HepG2 (cell line): Measurements from ENCODE around the gene SLC2A6. TPM values are rescaled to one million over a fixed set of nuclear protein-coding genes. Genes with fewer than 3 reads are reported as not detected.

Source experiments
- ATAC-seq: fragments of 200-7000 bp; cut with Tn5 transposase; 3 replicates; pipeline ENCODE4 v1.9.1; 2020; ENCODE audit warnings: mild to moderate bottlenecking, moderate library complexity
- BruUV-seq: library from RNA; stranded (reverse); fragments of 400-500 nt; replicated peaks from 2 replicates; lab custom pipeline; 2021; lab: Mats Ljungman, UMichigan
- CTCF ChIA-PET: fragments of 300-600 bp; formaldehyde crosslinking; extraction: SDS; loops from one replicate; lab custom pipeline; 2021; ENCODE audit warnings: low total read pairs, inconsistent platforms, low intra/inter-chr PET ratio; lab: Yijun Ruan, JAX
- POLR2A ChIA-PET: fragments of 350-600 bp; sonication (Branson Sonifier 250); formaldehyde crosslinking; loops from one replicate; lab custom pipeline; 2020; ENCODE audit warnings: antibody characterized with exemption, inconsistent platforms; lab: Yijun Ruan, JAX
- DNase-seq: peaks from one replicate; pipeline ENCODE4 v3.0.0-alpha.2; 2015; ENCODE audit warnings: low spot score
- FAIRE-seq: peaks from 3 replicates; lab custom pipeline; 2011; peaks lifted over from hg19 to GRCh38; lab: Jason Lieb, UNC
- H2AFZ ChIP-seq: one replicate; pipeline ENCODE4 v1.6.1; 2011; ENCODE audit warnings: low read length, inconsistent platforms
- H3K27ac ChIP-seq: fragments of 300-600 bp; 3 replicates; pipeline ENCODE4 v1.8.0; 2011; ENCODE audit warnings: mixed run types, mild to moderate bottlenecking, mixed read lengths, low read length, inconsistent platforms; ENCODE audit not compliant: insufficient read depth; ENCODE audit errors: extremely low read length
- H3K27me3 ChIP-seq, 2 experiments: fragments of 200-600 bp in 1 of 2; 2 replicates in 1 of 2; 3 replicates in 1 of 2; pipeline versions ENCODE4 v1.6.0 to v1.8.0; 2011; ENCODE audit warnings: low read length in 2 of 2, mild to moderate bottlenecking in 2 of 2, moderate library complexity in 2 of 2, inconsistent platforms in 1 of 2; ENCODE audit not compliant: insufficient read depth in 2 of 2, control insufficient read depth in 1 of 2
- H3K36me3 ChIP-seq, 2 experiments: fragments of 200-600 bp in 1 of 2; replicated peaks in 1 of 2; 2 replicates in 1 of 2; 3 replicates in 1 of 2; pipeline versions ENCODE4 v1.5.1 to v1.8.0; 2011; ENCODE audit warnings: low read length in 2 of 2, inconsistent platforms in 1 of 2; ENCODE audit not compliant: insufficient read depth in 2 of 2, control insufficient read depth in 1 of 2
- H3K4me1 ChIP-seq: 2 replicates; pipeline ENCODE4 v1.5.1; 2012; ENCODE audit warnings: low read length, inconsistent platforms; ENCODE audit not compliant: insufficient read depth
- H3K4me2 ChIP-seq: 2 replicates; pipeline ENCODE4 v1.6.0; 2011; ENCODE audit warnings: low read depth, low read length, inconsistent platforms
- H3K4me3 ChIP-seq, 3 experiments: fragments of 200-600 bp in 1 of 3; sonication (generic), shearing (Covaris generic) in 1 of 3; replicated peaks in 1 of 3; 2 replicates each; pipeline ENCODE4 v1.5.1; 2011 to 2016; ENCODE audit warnings: low read length in 3 of 3, inconsistent platforms in 2 of 3, low read depth in 2 of 3, mild to moderate bottlenecking in 2 of 3, control low read depth in 1 of 3, mixed read lengths in 1 of 3; ENCODE audit not compliant: insufficient read depth in 1 of 3
- H3K79me2 ChIP-seq: one replicate; pipeline ENCODE4 v1.6.1; 2011; ENCODE audit warnings: low read length, inconsistent platforms; ENCODE audit not compliant: insufficient read depth
- H3K9ac ChIP-seq: 2 replicates; pipeline ENCODE4 v1.6.0; 2011; ENCODE audit warnings: mild to moderate bottlenecking, low read depth, low read length, inconsistent platforms; ENCODE audit not compliant: insufficient read depth
- H3K9me3 ChIP-seq: 2 replicates; pipeline ENCODE4 v1.5.1; 2012; ENCODE audit warnings: mild to moderate bottlenecking, low read length
- H4K20me1 ChIP-seq: 2 replicates; pipeline ENCODE4 v1.6.0; 2011; ENCODE audit warnings: inconsistent platforms, mild to moderate bottlenecking, low read length, moderate library complexity; ENCODE audit not compliant: insufficient read depth
- ASH2L ChIP-seq: fragments of 300-600, 200-600 bp; sonication (generic); IDR thresholded peaks from 2 replicates; pipeline ENCODE4 v1.7.0; 2017; ENCODE audit warnings: low read depth, mild to moderate bottlenecking, moderate library complexity, mixed read lengths, low read length; ENCODE audit not compliant: insufficient read length
- CC2D1A ChIP-seq: sonication (generic); formaldehyde crosslinking; IDR thresholded peaks from 2 replicates; pipeline ENCODE4 v1.8.1; 2023; ENCODE audit warnings: mild to moderate bottlenecking, missing genetic modification reagents
- ERF ChIP-seq: IDR thresholded peaks from 2 replicates; pipeline ENCODE4 v1.6.1; 2018; ENCODE audit warnings: missing biosample characterization, missing genetic modification reagents
- JUNB ChIP-seq: sonication (generic); formaldehyde crosslinking; IDR thresholded peaks from 2 replicates; pipeline ENCODE4 v1.8.0; 2022; ENCODE audit warnings: missing genetic modification reagents, mild to moderate bottlenecking, borderline replicate concordance
- NFYB ChIP-seq: sonication (generic); formaldehyde crosslinking; IDR thresholded peaks from 2 replicates; pipeline ENCODE4 v1.4.0; 2020; ENCODE audit warnings: missing genetic modification reagents
- ONECUT2 ChIP-seq: sonication (generic); formaldehyde crosslinking; IDR thresholded peaks from 2 replicates; pipeline ENCODE4 v1.4.0; 2020; ENCODE audit warnings: missing genetic modification reagents
- ZNF468 ChIP-seq: sonication (generic); formaldehyde crosslinking; IDR thresholded peaks from 2 replicates; pipeline ENCODE4 v1.8.0; 2022; ENCODE audit warnings: mild to moderate bottlenecking, moderate library complexity, missing genetic modification reagents
- ZNF816 ChIP-seq: sonication (generic); formaldehyde crosslinking; IDR thresholded peaks from 2 replicates; pipeline ENCODE4 v1.8.0; 2022; ENCODE audit warnings: missing genetic modification reagents, mild to moderate bottlenecking, borderline replicate concordance
- WGBS: methylation state at CpG from one replicate; pipeline ENCODE4 v1.1.6; 2017; ENCODE audit warnings: low lambda C conversion rate; 5-methylcytosine and 5-hydroxymethylcytosine counted together
- in situ Hi-C: cut with HindIII; loops from 2 replicates; pipeline ENCODE4 v1.10.0; 2017; ENCODE audit warnings: low pct_unique_long_range_greater_than_20kb; ENCODE audit not compliant: extremely low pct_ligation_motif_present
- intact Hi-C: fragments of 100-400 bp; cut with micrococcal nuclease; formaldehyde crosslinking; loops from one replicate; pipeline ENCODE4 v1.10.0; 2022; ENCODE audit not compliant: unreplicated experiment
- polyA plus RNA-seq, 8 experiments: library from polyadenylated mRNA; depleted of rRNA in 3 of 8; stranded (reverse) in 7 of 8; unstranded in 1 of 8; fragments of >200 nt; fragmentation: Illumina TruSeq in 4 of 8; extraction: Trizol in 4 of 8; gene quantifications; 2 replicates each; pipeline versions ENCODE4 v1.2.1 to v1.2.3, GENCODE V29; 2011 to 2016; ENCODE audit warnings: low read depth in 4 of 8, missing spikeins in 1 of 8, mixed read lengths in 1 of 8; ENCODE audit not compliant: insufficient read depth in 1 of 8
- total RNA-seq, 5 experiments: library from RNA; depleted of rRNA; stranded (reverse); fragments of >200 nt; fragmentation: Illumina TruSeq; extraction: Trizol; gene quantifications; 2 replicates each; pipeline ENCODE4 v1.2.3, GENCODE V29; 2016; ENCODE audit warnings: low read depth in 1 of 5
- TF ChIP-seq, protein P1 (sequence below): IDR thresholded peaks from 2 replicates; pipeline ENCODE4 v1.6.1; 2016; ENCODE audit warnings: low read depth, control low read depth
- TF ChIP-seq, protein P2 (sequence below): sonication (generic); formaldehyde crosslinking; IDR thresholded peaks from 2 replicates; pipeline ENCODE4 v1.4.0; 2020; ENCODE audit warnings: low read depth, mild to moderate bottlenecking, missing genetic modification reagents
- TF ChIP-seq, protein P3 (sequence below): sonication (generic); formaldehyde crosslinking; IDR thresholded peaks from 2 replicates; pipeline ENCODE4 v1.5.0; 2020; ENCODE audit warnings: missing genetic modification reagents

Gene SLC2A6
- total and polyA plus RNA-seq, 2 of the 13 experiments (the other 11 are each of a cell fraction or from before 2014, with no cell fraction given), result 4.1 to 15.0 TPM

DNA sequence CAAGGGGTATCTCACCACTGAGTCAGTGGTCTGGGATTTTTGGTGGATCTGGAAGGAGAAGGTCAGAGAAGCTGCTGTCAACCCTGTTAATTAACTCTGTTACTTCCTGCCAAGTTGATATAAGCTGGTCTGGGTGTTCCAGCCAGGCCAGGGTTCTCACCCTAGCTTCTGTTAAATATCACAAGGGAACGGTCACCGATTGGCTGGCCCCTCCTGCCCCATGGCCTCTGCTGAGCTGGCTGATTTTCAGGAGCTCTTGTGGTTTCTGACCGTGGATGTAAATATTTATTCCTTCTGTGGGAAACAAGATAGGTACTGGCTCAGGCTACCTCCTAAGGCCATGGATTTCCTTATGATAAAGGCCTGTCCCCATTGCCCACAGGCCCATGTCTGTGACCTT is 55.7 kb downstream of the SLC2A6 start:
- intact Hi-C loops (no loop called here), in situ Hi-C loops (no loop called here)
- no peaks in the 10 kb centered on the region for H4K20me1 ChIP-seq
- peak overlapping the region; percentile 27; the same call in 1 of the 2 replicates for H3K9ac ChIP-seq
- 27% methylated on average over 3 of the region's 3 CpGs for WGBS
- CTCF ChIA-PET, result no interaction called here
- no peak overlapping the region for H3K4me3 ChIP-seq
- FAIRE-seq (no peak), ATAC-seq (no peak), DNase-seq (no peak)
- no peak overlapping the region for H2AFZ ChIP-seq
- POLR2A ChIA-PET, result interaction anchor here (2.4 kb wide), 1 partner anchor 36 kb away, joined by 12 read pairs; the partner anchor contains the start of gene CACFD1
- peak overlapping the region; percentile 93; the same call in 1 of the 2 replicates for H3K4me2 ChIP-seq
- H3K9me3 ChIP-seq, result no peaks in the 10 kb centered on the region
- no TSS peak for BruUV-seq
- H3K79me2 ChIP-seq, result no peaks in the 10 kb centered on the region
- no peak overlapping the region for H3K27ac ChIP-seq
- H3K4me1 ChIP-seq, result peaks cover 80% of the 10 kb centered on the region
- no peak for TF ChIP-seq ZNF816 (CRISPR knock-in tag)
- H3K27me3 ChIP-seq, result no peaks in the 10 kb centered on the region; a peak in 1 of 5 replicates
- no peaks in the 10 kb centered on the region for H3K36me3 ChIP-seq

DNA sequence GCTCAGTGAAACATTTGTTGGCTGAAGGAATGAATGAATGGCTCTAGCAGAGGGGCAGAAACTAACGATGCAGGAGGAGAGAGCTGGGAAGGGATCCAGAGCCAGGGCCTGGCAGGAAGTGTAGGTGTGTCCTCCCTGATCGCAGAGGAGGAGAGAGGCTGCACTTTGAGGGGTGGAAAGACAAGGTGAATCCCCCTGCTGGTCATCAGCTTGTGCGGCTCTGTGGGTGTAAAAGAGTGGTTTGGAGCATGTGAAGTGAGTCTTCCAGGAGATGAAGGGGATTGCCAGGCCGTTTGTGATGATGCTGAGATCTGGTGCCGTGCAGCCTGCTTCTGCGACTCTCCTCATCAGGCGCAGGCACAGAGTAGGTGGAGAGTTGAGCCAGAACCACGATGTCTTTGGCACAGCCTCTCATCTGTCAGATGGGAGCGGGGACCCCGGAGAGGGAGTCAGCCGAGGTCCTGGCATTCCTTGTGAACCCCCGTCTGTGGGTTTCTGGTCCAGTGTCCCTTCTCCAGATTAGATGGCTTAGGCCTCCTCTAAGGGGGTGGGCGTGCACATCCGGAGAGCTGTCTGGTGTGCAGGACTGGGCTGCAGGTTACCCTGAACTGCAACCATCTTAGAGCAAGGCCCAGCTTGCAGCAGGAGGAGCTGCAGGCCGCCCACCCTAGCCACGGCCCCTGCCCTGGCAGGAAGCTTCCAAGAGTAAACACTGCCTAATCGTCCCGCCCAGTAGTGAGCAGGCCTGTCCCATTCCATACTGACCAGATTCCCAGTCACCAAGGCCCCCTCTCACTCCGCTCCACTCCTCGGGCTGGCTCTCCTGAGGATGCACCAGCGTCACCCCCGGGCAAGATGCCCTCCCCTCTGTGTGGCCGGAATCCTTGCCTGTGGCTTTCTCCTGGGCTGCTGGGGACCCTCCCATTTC is 57.0 kb downstream of the SLC2A6 start, which contains the start of gene ADAMTS13:
Gene ADAMTS13 (plus strand): TSS at position 753 of the 928 bp plus-strand sequence. CDS start 77 bp downstream, at position 830.
- Histone ChIP-seq H3K4me2 (peak within 1 kb of the TSS; percentile 93), H3K9me3 (no peaks in the 10 kb centered on the region), H4K20me1 (no peaks in the 10 kb centered on the region), H3K9ac (peak within 1 kb of the TSS; percentile 45), H3K4me3 (peak within 1 kb of the TSS; percentile 36 to 61 (median 46)), H3K27me3 (no peaks in the 10 kb centered on the region; a peak in 1 of 5 replicates), H3K79me2 (peaks cover 8% of the 10 kb centered on the region), H3K27ac (peak within 1 kb of the TSS; percentile 54), H3K4me1 (peaks cover 69% of the 10 kb centered on the region), H3K36me3 (no peaks in the 10 kb centered on the region), H2AFZ (peak within 1 kb of the TSS; percentile 15)
- 4% methylated on average over 5 of the region's 23 CpGs for WGBS
- peak; percentile 90 for FAIRE-seq
- peak; percentile 69 for ATAC-seq
- POLR2A ChIA-PET, result interaction anchor here (1.0 to 2.4 kb wide), 7 partner anchors 15 to 74 kb away, joined by 3 to 12 read pairs (median 4); partner anchors contain the start of genes CACFD1, MED22, RPL7A and SLC2A6
- in situ Hi-C loops (no loop called here), intact Hi-C loops (no loop called here)
- BruUV-seq, result no TSS peak
- DNase-seq, result peak; percentile 74
- CTCF ChIA-PET, result interaction anchor here (0.8 to 1.5 kb wide), 2 partner anchors 15 to 62 kb away, joined by 4 to 6 read pairs; no protein-coding TSS in a partner anchor
- TF ChIP-seq, protein P1, sequence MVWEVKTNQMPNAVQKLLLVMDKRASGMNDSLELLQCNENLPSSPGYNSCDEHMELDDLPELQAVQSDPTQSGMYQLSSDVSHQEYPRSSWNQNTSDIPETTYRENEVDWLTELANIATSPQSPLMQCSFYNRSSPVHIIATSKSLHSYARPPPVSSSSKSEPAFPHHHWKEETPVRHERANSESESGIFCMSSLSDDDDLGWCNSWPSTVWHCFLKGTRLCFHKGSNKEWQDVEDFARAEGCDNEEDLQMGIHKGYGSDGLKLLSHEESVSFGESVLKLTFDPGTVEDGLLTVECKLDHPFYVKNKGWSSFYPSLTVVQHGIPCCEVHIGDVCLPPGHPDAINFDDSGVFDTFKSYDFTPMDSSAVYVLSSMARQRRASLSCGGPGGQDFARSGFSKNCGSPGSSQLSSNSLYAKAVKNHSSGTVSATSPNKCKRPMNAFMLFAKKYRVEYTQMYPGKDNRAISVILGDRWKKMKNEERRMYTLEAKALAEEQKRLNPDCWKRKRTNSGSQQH (CRISPR knock-in tag), result no peak
- TF ChIP-seq CC2D1A (no peak), NFYB (CRISPR knock-in tag) (no peak), ASH2L (no peak), ERF (no peak), ONECUT2 (no peak), JUNB (CRISPR knock-in tag) (no peak), ZNF468 (no peak)
- TF ChIP-seq, protein P2, sequence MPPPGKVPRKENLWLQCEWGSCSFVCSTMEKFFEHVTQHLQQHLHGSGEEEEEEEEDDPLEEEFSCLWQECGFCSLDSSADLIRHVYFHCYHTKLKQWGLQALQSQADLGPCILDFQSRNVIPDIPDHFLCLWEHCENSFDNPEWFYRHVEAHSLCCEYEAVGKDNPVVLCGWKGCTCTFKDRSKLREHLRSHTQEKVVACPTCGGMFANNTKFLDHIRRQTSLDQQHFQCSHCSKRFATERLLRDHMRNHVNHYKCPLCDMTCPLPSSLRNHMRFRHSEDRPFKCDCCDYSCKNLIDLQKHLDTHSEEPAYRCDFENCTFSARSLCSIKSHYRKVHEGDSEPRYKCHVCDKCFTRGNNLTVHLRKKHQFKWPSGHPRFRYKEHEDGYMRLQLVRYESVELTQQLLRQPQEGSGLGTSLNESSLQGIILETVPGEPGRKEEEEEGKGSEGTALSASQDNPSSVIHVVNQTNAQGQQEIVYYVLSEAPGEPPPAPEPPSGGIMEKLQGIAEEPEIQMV (CRISPR knock-in tag), result no peak
- TF ChIP-seq, protein P3, sequence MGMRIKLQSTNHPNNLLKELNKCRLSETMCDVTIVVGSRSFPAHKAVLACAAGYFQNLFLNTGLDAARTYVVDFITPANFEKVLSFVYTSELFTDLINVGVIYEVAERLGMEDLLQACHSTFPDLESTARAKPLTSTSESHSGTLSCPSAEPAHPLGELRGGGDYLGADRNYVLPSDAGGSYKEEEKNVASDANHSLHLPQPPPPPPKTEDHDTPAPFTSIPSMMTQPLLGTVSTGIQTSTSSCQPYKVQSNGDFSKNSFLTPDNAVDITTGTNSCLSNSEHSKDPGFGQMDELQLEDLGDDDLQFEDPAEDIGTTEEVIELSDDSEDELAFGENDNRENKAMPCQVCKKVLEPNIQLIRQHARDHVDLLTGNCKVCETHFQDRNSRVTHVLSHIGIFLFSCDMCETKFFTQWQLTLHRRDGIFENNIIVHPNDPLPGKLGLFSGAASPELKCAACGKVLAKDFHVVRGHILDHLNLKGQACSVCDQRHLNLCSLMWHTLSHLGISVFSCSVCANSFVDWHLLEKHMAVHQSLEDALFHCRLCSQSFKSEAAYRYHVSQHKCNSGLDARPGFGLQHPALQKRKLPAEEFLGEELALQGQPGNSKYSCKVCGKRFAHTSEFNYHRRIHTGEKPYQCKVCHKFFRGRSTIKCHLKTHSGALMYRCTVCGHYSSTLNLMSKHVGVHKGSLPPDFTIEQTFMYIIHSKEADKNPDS, result no peak
